GM19239 (cell line): ENCODE results near the gene MRPL52.
A peak's percentile ranks its signal among the peaks of the same experiment; 100 is the strongest.
"Not testable (repeated sequence)": the region's sequence is repeated elsewhere in the genome, so short reads cannot be mapped to it uniquely, and the experiment has no call there.

Source experiments
- DNase-seq: peaks from one replicate; pipeline ENCODE4 v3.0.0; 2011; ENCODE audit warnings: low spot score; ENCODE audit not compliant: insufficient read length
- FAIRE-seq: peaks from 2 replicates; lab custom pipeline; 2011; peaks lifted over from hg19 to GRCh38; lab: Jason Lieb, UNC

MRPL52 gene

GRCh38 chr14:22852599-22852939, 22.9 kb downstream of the MRPL52 start:
- DNase-seq (no peak), FAIRE-seq (no peak)

DNA sequence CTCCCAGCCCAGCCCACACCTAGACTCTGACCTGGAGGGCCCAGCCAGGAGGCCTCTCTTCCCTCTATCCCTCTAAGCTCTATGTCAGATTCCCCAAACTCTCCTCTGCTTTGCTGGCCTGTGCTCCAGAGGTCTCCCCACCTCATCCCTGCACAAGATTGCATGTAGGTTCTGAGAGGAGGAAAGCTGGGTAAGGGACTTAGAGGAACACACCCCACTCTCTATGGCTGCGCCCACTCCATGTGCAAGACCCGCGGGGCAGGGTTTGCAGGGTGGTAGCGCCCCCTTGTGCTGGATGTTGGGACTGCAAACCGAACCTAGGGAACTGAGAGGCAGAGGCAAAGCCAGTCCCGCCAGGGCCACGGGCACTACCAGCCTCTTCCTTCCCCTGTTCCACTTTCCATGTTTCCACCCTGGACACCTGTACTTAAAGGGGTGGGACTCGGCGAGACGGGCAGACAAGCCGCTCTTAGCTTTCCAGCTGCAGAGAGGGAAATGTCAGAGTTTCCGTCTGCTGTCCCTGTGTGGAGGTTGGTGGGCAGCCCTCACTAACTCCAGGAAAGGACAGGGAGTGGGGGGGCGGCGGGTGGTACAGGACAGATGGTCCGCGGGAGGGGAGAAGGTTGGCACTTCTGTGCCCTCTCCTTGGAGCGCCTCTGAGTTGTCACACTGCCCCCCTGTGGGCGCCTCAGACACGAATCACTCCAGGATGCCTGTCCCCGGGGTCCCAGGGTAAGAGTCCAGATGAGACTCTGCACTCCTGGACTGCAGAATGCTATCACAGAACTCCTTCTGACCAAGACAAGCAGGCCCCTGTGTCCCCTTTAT, 23.5 kb downstream of the MRPL52 start:
- FAIRE-seq (peak; percentile 88), DNase-seq (peak; percentile 85)

DNA sequence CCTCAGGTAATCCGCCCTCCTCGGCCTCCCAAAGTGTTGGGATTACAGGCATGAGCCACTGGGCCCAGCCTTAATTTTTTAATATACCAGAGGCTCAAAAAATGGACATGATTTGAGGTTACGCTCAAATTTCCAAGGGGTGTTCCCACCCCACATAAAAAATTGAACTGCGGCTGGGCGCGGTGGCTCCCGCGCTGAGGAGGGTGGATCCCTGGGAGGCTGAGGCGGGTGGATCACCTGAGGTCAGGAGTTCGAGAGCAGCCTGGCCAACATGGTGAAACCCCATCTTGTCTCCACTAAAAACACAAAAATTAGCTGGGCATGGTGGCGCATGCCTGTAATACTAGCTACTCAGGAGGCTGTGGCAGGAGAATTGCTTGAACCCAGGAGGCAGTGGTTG, 24.6 kb downstream of the MRPL52 start:
- not testable (repeated sequence) for DNase-seq, FAIRE-seq

GRCh38 chr14:22854963-22855724, 25.5 kb downstream of the MRPL52 start:
- FAIRE-seq: no peak
- DNase-seq: no peak

DNA sequence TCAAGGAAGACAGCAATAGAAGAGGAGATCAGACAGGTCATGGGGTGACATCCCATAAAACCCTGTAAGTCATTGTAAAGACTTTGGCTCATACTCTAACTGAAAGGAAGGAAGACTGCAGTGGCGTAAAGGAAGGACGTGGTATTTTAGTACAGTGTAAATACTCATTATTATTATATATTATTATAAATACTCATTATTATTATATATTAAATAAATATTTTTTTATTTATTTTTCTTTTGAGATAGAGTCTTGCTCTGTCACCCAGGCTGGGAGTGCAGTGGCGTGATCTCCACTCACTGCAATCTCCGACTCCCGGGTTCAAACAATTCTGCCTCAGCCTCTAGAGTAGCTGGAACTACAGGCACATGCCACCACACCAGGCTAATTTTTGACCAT, 26.7 kb downstream of the MRPL52 start:
- DNase-seq (no peak), FAIRE-seq (no peak)

GRCh38 chr14:22860377-22860776, 30.7 kb downstream of the MRPL52 start:
- not testable (repeated sequence) for FAIRE-seq, DNase-seq

DNA sequence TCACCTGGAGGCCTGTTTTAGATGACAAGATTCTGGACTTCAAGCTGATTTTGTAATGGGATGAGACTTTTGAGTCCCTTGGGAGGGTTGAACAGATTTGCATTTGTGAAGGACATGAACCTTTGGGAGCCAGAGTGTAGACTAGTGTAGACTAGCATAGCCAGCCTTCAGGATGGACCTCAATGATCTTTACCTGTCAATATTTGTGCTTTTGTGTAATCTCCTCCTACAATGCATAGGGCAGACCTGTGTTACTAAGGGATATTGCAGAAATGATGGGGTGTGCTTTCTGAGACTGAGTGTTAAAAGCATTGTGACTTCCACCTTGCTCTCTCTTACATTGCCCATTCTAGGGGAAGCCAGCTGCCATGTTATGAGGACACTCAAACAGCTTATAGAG, 32.0 kb downstream of the MRPL52 start:
- no peak for FAIRE-seq
- no peak for DNase-seq

- DNase-seq: no peak
- FAIRE-seq: no peak
These were observed 35.3 kb downstream of the MRPL52 start for GRCh38 chr14:22864979-22865378.

GRCh38 chr14:22865424-22866405, 36.0 kb downstream of the MRPL52 start:
- DNase-seq (no peak), FAIRE-seq (no peak)

GRCh38 chr14:22866874-22867273, 37.2 kb downstream of the MRPL52 start:
- no peak for FAIRE-seq
- DNase-seq: no peak

- FAIRE-seq (no peak), DNase-seq (no peak)
These were observed 41.1 kb downstream of the MRPL52 start for GRCh38 chr14:22870811-22871223.

GRCh38 chr14:22871224-22872032, 41.7 kb downstream of the MRPL52 start, which contains the start of gene LRP10:
Gene LRP10 (plus strand): TSS chr14:22871740. CDS start chr14:22872304, 564 bp downstream.
- peak; percentile 65 for DNase-seq
- FAIRE-seq: peak; percentile 82

- FAIRE-seq: peak; percentile 80
These were observed 42.5 kb downstream of the MRPL52 start for GRCh38 chr14:22872033-22872832.

GRCh38 chr14:22872833-22873520, 43.3 kb downstream of the MRPL52 start:
- no peak for FAIRE-seq
- no peak for DNase-seq

More at GRCh38 chr14:22872033-22872832, 42.5 kb downstream of the MRPL52 start:
- peak; percentile 73 for DNase-seq

GRCh38 chr14:22875003-22875747, 45.5 kb downstream of the MRPL52 start:
- FAIRE-seq: no peak
- DNase-seq: no peak

- FAIRE-seq (no peak), DNase-seq (no peak)
These were observed 46.1 kb downstream of the MRPL52 start for GRCh38 chr14:22875748-22876319.

DNA sequence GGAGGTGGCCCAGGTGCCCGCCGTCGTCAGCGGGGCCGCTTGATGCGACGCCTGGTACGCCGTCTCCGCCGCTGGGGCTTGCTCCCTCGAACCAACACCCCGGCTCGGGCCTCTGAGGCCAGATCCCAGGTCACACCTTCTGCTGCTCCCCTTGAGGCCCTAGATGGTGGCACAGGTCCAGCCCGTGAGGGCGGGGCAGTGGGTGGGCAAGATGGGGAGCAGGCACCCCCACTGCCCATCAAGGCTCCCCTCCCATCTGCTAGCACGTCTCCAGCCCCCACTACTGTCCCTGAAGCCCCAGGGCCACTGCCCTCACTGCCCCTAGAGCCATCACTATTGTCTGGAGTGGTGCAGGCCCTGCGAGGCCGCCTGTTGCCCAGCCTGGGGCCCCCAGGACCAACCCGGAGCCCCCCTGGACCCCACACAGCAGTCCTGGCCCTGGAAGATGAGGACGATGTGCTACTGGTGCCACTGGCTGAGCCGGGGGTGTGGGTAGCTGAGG, 47.4 kb downstream of the MRPL52 start:
- FAIRE-seq (no peak), DNase-seq (no peak)
